ENCODE measurements around the gene GRHL3.

DNA sequence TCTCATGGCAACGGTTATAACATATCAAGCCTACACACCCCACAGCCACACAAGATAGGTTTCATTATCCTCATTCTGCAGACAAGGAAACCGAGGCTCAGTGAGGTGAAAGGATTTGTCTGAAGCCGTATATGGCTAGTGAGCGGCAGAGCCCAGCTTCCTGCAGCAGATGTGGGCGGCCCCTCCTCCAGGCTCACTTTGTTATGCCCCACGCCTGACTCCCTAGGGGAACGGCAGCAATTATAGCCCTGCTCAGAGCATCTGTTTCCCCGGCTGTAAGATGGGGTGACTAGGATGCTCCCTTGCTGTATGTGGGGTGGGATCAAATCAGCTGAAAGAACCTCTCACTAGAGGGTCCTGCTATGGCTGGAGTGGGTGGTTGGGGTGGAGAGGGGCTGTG, 22.1 kb downstream of the GRHL3 start:
- TF ChIP-seq POLR2A (IDR thresholded peaks at IDR 0.05) (no peak), POLR2AphosphoS5 (IDR thresholded peaks at IDR 0.05) (no peak)

All from transverse colon (tissue), 3 donors.